ENCODE results near the gene HSPB6. TPM values are rescaled to one million over a fixed set of nuclear protein-coding genes. Genes with fewer than 3 reads are reported as not detected.

Gene HSPB6
- total RNA-seq, 1 donor from 2014 or later: 0.64 TPM

DNA sequence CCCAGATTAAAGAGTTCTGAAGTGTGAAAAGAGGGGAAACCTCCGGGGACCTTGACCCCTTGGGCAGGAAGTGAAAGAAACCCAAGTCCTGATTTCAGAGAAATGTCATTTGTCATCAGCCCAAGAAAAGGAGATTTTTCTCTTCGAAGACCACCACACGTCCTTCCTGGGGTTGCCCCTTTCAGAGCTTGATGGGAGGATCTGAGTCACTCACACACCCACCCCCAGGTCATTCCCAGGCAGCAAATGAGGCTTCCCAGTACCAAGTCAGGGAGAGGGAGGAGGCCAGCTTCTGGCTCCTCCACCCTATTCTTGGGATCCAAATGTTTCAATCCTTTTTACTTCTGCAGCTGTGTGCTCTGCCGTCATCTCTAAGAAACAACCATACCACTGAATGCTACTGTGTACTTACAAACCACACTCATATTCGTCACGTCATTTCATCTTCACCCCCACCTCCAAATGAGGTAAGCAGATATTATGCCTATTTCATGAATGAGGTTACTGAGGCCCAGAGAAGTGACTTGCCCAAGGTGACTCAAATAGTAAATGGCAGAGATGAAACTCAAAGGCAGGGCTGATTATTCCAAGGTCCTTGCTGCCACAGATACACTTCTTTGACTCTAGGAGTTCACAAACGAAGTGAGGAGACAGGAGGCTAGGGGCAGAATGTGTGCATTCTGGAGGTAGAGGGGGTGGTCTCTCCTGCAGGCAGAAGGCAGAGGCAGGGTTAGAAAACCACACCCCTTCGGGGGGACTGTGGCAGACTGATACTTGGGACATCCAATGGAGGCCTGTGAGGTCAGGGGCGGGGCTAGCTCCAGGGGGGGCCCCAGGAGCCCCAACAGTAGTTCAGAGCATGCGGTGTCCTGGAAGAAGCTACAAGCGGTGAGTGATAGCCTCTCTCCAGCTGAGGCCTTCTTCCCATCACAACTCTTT lies 44.0 kb downstream of the HSPB6 start:
- Mint-ChIP-seq H3K4me3 (ENCODE audit: unreplicated experiment) (no peak overlapping the region), H3K27me3 (ENCODE audit: unreplicated experiment) (no peaks in the 10 kb centered on the region), H3K36me3 (ENCODE audit: unreplicated experiment) (no peaks in the 10 kb centered on the region), H3K27ac (ENCODE audit: unreplicated experiment) (no peak overlapping the region), H3K4me1 (ENCODE audit: unreplicated experiment) (peaks cover 16% of the 10 kb centered on the region), H3K9me3 (ENCODE audit: unreplicated experiment) (no peaks in the 10 kb centered on the region)
- DNase-seq (ENCODE audit: extremely low spot score, unreplicated experiment): no peak
- TF ChIP-seq, protein P1, sequence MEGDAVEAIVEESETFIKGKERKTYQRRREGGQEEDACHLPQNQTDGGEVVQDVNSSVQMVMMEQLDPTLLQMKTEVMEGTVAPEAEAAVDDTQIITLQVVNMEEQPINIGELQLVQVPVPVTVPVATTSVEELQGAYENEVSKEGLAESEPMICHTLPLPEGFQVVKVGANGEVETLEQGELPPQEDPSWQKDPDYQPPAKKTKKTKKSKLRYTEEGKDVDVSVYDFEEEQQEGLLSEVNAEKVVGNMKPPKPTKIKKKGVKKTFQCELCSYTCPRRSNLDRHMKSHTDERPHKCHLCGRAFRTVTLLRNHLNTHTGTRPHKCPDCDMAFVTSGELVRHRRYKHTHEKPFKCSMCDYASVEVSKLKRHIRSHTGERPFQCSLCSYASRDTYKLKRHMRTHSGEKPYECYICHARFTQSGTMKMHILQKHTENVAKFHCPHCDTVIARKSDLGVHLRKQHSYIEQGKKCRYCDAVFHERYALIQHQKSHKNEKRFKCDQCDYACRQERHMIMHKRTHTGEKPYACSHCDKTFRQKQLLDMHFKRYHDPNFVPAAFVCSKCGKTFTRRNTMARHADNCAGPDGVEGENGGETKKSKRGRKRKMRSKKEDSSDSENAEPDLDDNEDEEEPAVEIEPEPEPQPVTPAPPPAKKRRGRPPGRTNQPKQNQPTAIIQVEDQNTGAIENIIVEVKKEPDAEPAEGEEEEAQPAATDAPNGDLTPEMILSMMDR (IDR thresholded peaks at IDR 0.05): no peak

DNA sequence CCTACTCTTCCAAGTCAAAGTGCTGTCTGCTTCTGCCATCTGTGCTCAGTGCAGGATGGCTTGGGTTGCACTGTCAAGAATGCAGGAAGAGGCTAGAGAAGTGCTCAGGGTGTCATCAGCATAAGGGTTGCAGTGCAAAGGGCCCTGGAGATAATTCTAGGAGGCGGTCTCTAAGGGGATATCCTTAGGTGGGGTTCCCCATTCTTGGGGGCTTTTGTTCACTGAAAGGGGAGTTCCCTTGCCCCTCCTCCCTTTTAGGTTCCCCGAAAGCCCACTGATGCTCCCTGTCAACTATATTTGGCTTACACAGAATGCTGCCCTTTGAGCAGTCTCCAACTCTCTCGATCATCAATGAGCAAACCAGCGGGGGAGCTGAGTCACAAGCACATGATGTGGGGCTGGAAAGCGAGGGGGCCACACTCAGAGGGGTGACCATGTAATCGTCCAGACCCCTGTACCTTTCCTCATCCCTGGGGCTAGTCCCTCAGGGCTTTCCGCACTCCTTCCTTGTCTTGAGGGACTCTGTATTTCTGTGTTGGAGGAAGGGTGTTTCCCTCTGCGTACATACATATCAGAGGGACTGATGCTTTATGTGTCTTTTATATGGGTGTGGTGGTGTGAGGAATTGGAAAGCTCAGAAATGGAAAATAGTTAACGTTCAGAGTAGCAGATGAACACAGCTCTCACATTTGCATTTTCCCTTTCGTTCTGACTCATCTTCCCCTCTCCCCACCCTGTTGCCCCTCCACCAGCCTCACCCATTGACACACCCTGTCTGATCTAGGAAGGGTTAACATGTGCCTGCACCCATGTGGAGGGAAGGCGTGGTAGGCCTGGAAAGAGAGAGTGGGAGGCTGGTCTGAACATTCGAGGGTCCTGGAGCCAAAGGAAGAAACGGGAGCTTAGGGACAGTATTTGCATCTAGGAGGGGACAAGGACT lies 45.8 kb downstream of the HSPB6 start:
- Mint-ChIP-seq H3K4me1 (ENCODE audit: unreplicated experiment) (peaks cover 8% of the 10 kb centered on the region), H3K27me3 (ENCODE audit: unreplicated experiment) (no peaks in the 10 kb centered on the region), H3K4me3 (ENCODE audit: unreplicated experiment) (no peak overlapping the region), H3K36me3 (ENCODE audit: unreplicated experiment) (no peaks in the 10 kb centered on the region), H3K27ac (ENCODE audit: unreplicated experiment) (no peak overlapping the region), H3K9me3 (ENCODE audit: unreplicated experiment) (no peaks in the 10 kb centered on the region)
- TF ChIP-seq, protein P1 (IDR thresholded peaks at IDR 0.05): no peak
- DNase-seq (ENCODE audit: extremely low spot score, unreplicated experiment): no peak

DNA sequence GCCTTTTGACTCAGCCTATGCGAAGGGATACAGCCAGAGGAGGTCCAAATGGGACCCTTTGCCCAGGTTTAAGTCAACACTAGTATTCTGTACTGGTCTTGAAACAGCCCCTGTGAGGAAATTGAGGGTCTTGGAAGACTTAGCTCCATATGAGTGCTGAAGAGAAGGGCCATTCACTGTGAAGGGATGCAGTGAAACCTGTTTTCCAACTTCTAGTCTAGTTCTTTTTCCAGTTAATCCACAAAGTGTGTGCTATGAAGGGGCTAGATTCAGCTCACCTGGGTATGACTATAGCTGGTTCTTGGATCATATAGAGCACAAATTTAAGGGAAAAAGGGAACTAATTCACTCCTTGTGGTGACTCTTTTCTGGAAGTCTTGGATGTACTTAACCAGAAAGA lies 48.4 kb downstream of the HSPB6 start:
- Mint-ChIP-seq H3K27me3 (ENCODE audit: unreplicated experiment) (peaks cover 3% of the 10 kb centered on the region), H3K27ac (ENCODE audit: unreplicated experiment) (no peak overlapping the region), H3K4me1 (ENCODE audit: unreplicated experiment) (no peaks in the 10 kb centered on the region), H3K9me3 (ENCODE audit: unreplicated experiment) (no peaks in the 10 kb centered on the region), H3K4me3 (ENCODE audit: unreplicated experiment) (no peak overlapping the region), H3K36me3 (ENCODE audit: unreplicated experiment) (no peaks in the 10 kb centered on the region)
- no peak for DNase-seq (ENCODE audit: extremely low spot score, unreplicated experiment)
- TF ChIP-seq, protein P1 (IDR thresholded peaks at IDR 0.05): no peak

Other genes starting within 250 kb of the HSPB6 start
- not detected in 2 replicates for gene DMKN, start 243.4 kb downstream of the HSPB6 start, total RNA-seq
- not detected in 2 replicates for gene SBSN, start 228.7 kb downstream of the HSPB6 start, total RNA-seq
- not detected in 2 replicates for gene GAPDHS, start 223.6 kb downstream of the HSPB6 start, total RNA-seq
- 110 and 111 TPM in 2 replicates for gene TMEM147, start 211.4 kb downstream of the HSPB6 start, total RNA-seq
- gene ATP4A, start 193.4 kb downstream of the HSPB6 start, total RNA-seq: not detected in 2 replicates
- gene PMIS2, start 170.9 kb downstream of the HSPB6 start, total RNA-seq: not detected in 2 replicates
- gene HAUS5, start 144.3 kb downstream of the HSPB6 start, total RNA-seq: 15.0 and 16.6 TPM in 2 replicates
- 88.9 and 95.3 TPM in 2 replicates for gene RBM42, start 128.0 kb downstream of the HSPB6 start, total RNA-seq
- 1.2 and 1.3 TPM in 2 replicates for gene ETV2, start 115.3 kb downstream of the HSPB6 start, total RNA-seq
- gene COX6B1, start 108.7 kb downstream of the HSPB6 start, total RNA-seq: 317 and 370 TPM in 2 replicates
- not detected in 2 replicates for gene UPK1A, start 90.5 kb downstream of the HSPB6 start, total RNA-seq
- gene ZBTB32, start 52.5 kb downstream of the HSPB6 start, total RNA-seq: not detected in 2 replicates
- gene KMT2B, start 39.0 kb downstream of the HSPB6 start, total RNA-seq: 45.1 and 45.3 TPM in 2 replicates
- gene IGFLR1, start 14.6 kb downstream of the HSPB6 start, total RNA-seq: 2.3 and 3.1 TPM in 2 replicates
- gene U2AF1L4, start 11.6 kb downstream of the HSPB6 start, total RNA-seq: 35.9 and 44.9 TPM in 2 replicates
- gene PSENEN, start 11.4 kb downstream of the HSPB6 start, total RNA-seq: 71.4 and 72.6 TPM in 2 replicates
- gene LIN37, start 8.5 kb downstream of the HSPB6 start, total RNA-seq: 14.1 and 15.7 TPM in 2 replicates
- gene PROSER3, start 1.1 kb upstream of the HSPB6 start, total RNA-seq: 19.8 and 20.9 TPM in 2 replicates
- 10.1 and 15.2 TPM in 2 replicates for gene ARHGAP33, start 18.5 kb upstream of the HSPB6 start, total RNA-seq
- gene PRODH2, start 55.8 kb upstream of the HSPB6 start, total RNA-seq: not detected in 2 replicates
- not detected in 2 replicates for gene NPHS1, start 95.5 kb upstream of the HSPB6 start, total RNA-seq
- gene KIRREL2, start 99.9 kb upstream of the HSPB6 start, total RNA-seq: not detected in 2 replicates
- gene APLP1, start 111.5 kb upstream of the HSPB6 start, total RNA-seq: 12.6 and 14.7 TPM in 2 replicates
- 6.2 and 6.8 TPM in 2 replicates for gene NFKBID, start 143.5 kb upstream of the HSPB6 start, total RNA-seq
- 0.81 and 0.97 TPM in 2 replicates for gene HCST, start 145.5 kb upstream of the HSPB6 start, total RNA-seq
- gene TYROBP, start 151.3 kb upstream of the HSPB6 start, total RNA-seq: not detected in 2 replicates
- 24.3 and 25.0 TPM in 2 replicates for gene LRFN3, start 179.3 kb upstream of the HSPB6 start, total RNA-seq
- gene SDHAF1, start 238.2 kb upstream of the HSPB6 start, total RNA-seq: 15.4 and 15.5 TPM in 2 replicates